Stomach (tissue), 4 donors: ENCODE data around the gene PRRX2.

Source experiments
- POLR2A ChIP-seq, 4 donors: fragments of 450-650 bp; IDR thresholded peaks; one replicate each; pipeline ENCODE4 v1.6.1; 2016; ENCODE audit warnings: antibody characterized with exemption in 4 of 4, control low read depth in 2 of 4, mild to moderate bottlenecking in 1 of 4, moderate library complexity in 1 of 4
- TF ChIP-seq, protein P1 (sequence below), 7 experiments: fragments of 450-650 bp in 4 of 7; fragments of 200-600 bp in 3 of 7; sonication (generic) in 3 of 7; IDR thresholded peaks; one replicate each; pipeline ENCODE4 v1.5.1; 2016 to 2019; ENCODE audit warnings: antibody characterized with exemption in 7 of 7, control low read depth in 2 of 7, mild to moderate bottlenecking in 1 of 7

DNA sequence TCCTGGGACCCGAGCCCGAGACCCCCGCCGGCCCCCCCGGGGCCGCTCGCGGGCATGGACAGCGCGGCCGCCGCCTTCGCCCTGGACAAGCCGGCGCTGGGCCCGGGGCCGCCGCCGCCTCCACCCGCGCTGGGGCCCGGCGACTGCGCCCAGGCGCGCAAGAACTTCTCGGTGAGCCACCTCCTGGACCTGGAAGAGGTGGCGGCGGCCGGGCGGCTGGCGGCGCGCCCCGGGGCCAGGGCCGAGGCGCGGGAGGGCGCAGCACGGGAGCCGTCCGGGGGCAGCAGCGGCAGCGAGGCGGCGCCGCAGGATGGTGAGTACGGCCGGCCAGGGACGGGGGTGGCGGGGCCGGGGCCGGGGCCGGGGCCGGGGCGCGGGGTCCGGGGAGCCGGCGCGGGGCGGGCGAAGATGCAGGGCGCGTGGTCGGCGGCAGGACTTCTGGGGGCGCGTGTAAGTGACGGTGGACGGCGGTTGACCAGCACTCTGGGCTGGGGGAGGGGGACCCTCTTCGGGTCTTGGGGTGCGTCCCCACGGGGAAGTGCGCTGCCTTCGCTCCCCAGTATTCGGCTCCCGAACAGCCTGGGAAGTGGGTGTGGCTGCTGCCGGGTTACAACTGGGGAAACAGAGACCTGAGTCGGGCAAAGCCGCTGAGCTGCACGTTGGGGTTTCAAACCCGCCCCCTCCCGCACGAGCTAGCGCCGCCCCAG is 520 bp downstream of the PRRX2 start:
- TF ChIP-seq, protein P1, sequence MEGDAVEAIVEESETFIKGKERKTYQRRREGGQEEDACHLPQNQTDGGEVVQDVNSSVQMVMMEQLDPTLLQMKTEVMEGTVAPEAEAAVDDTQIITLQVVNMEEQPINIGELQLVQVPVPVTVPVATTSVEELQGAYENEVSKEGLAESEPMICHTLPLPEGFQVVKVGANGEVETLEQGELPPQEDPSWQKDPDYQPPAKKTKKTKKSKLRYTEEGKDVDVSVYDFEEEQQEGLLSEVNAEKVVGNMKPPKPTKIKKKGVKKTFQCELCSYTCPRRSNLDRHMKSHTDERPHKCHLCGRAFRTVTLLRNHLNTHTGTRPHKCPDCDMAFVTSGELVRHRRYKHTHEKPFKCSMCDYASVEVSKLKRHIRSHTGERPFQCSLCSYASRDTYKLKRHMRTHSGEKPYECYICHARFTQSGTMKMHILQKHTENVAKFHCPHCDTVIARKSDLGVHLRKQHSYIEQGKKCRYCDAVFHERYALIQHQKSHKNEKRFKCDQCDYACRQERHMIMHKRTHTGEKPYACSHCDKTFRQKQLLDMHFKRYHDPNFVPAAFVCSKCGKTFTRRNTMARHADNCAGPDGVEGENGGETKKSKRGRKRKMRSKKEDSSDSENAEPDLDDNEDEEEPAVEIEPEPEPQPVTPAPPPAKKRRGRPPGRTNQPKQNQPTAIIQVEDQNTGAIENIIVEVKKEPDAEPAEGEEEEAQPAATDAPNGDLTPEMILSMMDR (IDR thresholded peaks at IDR 0.05) = no peak
- TF ChIP-seq POLR2A (IDR thresholded peaks at IDR 0.05) = no peak
